ENCODE measurements around the gene TULP4.
"Not testable (repeated sequence)": the region's sequence is repeated elsewhere in the genome, so short reads cannot be mapped to it uniquely, and the experiment has no call there.

The TULP4 gene

DNA sequence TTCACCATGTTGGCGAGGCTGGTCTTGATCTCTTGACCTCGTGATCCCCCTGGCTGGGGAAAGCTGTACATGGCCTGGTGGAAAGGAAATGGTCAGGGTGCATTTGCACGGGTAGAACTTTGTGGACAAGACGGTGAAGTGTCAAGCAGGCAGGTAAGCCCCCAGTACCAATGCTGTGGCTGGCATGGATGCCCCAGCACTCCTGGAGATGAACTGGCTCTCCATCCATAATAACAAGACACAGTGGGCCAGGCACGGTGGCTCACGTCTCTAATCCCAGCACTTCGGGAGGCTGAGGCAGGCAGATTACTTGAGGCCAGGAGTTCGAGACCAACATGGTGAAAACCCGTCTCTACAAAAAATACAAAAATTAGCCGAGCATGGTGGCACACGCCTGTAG is 210.4 kb downstream of the TULP4 start:
- no peak for DNase-seq (ENCODE audit: low read depth)

GRCh38 chr6:158524311-158524710 is 212.0 kb downstream of the TULP4 start:
- TF ChIP-seq, protein P1, sequence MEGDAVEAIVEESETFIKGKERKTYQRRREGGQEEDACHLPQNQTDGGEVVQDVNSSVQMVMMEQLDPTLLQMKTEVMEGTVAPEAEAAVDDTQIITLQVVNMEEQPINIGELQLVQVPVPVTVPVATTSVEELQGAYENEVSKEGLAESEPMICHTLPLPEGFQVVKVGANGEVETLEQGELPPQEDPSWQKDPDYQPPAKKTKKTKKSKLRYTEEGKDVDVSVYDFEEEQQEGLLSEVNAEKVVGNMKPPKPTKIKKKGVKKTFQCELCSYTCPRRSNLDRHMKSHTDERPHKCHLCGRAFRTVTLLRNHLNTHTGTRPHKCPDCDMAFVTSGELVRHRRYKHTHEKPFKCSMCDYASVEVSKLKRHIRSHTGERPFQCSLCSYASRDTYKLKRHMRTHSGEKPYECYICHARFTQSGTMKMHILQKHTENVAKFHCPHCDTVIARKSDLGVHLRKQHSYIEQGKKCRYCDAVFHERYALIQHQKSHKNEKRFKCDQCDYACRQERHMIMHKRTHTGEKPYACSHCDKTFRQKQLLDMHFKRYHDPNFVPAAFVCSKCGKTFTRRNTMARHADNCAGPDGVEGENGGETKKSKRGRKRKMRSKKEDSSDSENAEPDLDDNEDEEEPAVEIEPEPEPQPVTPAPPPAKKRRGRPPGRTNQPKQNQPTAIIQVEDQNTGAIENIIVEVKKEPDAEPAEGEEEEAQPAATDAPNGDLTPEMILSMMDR (IDR thresholded peaks at IDR 0.05; ENCODE audit: insufficient read depth, low read depth, low read length, missing control alignments): no peak
- H3K4me3 ChIP-seq (ENCODE audit: low read depth, low read length): no peak overlapping the region
- DNase-seq (ENCODE audit: low read depth): no peak

More for the DNA sequence above, 210.4 kb downstream of the TULP4 start:
- TF ChIP-seq, protein P1 (IDR thresholded peaks at IDR 0.05; ENCODE audit: insufficient read depth, low read depth, low read length, missing control alignments): no peak
- H3K4me3 ChIP-seq (ENCODE audit: low read depth, low read length): no peak overlapping the region

DNA sequence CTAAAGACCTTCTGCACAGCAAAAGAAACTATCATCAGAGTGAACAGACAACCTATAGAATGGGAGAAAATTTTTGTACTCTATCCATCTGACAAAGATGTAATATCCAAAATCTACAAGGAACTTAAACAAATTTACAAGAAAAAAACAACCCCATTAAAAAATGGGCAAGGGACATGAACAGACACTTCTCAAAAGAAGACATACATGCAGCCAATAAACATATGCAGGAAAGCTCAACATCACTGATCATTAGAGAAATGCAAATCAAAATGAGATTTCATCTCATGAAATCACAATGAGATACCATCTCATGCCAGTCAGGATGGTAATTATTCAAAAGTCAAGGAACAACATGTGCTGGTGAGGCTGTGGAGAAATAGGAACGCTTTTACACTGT is 215.6 kb downstream of the TULP4 start:
- not testable (repeated sequence) for H3K4me3 ChIP-seq (ENCODE audit: low read depth, low read length); DNase-seq (ENCODE audit: low read depth)

- TF ChIP-seq, protein P1 (IDR thresholded peaks at IDR 0.05; ENCODE audit: insufficient read depth, low read depth, low read length, missing control alignments): no peak
- H3K4me3 ChIP-seq (ENCODE audit: low read depth, low read length): no peak overlapping the region
- no peak for DNase-seq (ENCODE audit: low read depth)
These were observed 216.6 kb downstream of the TULP4 start for GRCh38 chr6:158528826-158529225.

- TF ChIP-seq, protein P1 (IDR thresholded peaks at IDR 0.05; ENCODE audit: insufficient read depth, low read depth, low read length, missing control alignments): no peak
- no peak for DNase-seq (ENCODE audit: low read depth)
- H3K4me3 ChIP-seq (ENCODE audit: low read depth, low read length): no peak overlapping the region
These were observed 217.4 kb downstream of the TULP4 start for GRCh38 chr6:158529629-158530028.

- TF ChIP-seq, protein P1 (IDR thresholded peaks at IDR 0.05; ENCODE audit: insufficient read depth, low read depth, low read length, missing control alignments): no peak
- DNase-seq (ENCODE audit: low read depth): no peak
- no peak overlapping the region for H3K4me3 ChIP-seq (ENCODE audit: low read depth, low read length)
These were observed 219.3 kb downstream of the TULP4 start for GRCh38 chr6:158531566-158531965.

GRCh38 chr6:158531970-158532369 is 219.7 kb downstream of the TULP4 start:
- no peak overlapping the region for H3K4me3 ChIP-seq (ENCODE audit: low read depth, low read length)
- DNase-seq (ENCODE audit: low read depth): no peak

More at GRCh38 chr6:158531970-158532369, 219.7 kb downstream of the TULP4 start:
- TF ChIP-seq, protein P1 (IDR thresholded peaks at IDR 0.05; ENCODE audit: insufficient read depth, low read depth, low read length, missing control alignments): no peak

All from GM12865 (cell line).